Liver (tissue), 3 donors: ENCODE data around the gene MYO7B.

Experiments
- CTCF ChIP-seq: fragments of 150-350 bp; IDR thresholded peaks from 2 replicates; pipeline ENCODE4 v1.5.1; 2017; ENCODE audit warnings: improper control_type of control experiment, low read depth, low read length; ENCODE audit not compliant: missing input control
- EGR1 ChIP-seq, 2 donors: IDR thresholded peaks; 2 replicates each; pipeline ENCODE4 v1.6.1; 2016 to 2018; ENCODE audit warnings: antibody characterized with exemption in 2 of 2, low read depth in 2 of 2
- GABPA ChIP-seq, 2 donors: IDR thresholded peaks in 1 of 2; conservative IDR thresholded peaks in 1 of 2; 2 replicates each; pipeline ENCODE4 v1.6.1; 2016; ENCODE audit warnings: antibody characterized with exemption in 2 of 2, mild to moderate bottlenecking in 1 of 2, moderate library complexity in 1 of 2
- HNF4A ChIP-seq, 2 donors: conservative IDR thresholded peaks; 2 replicates each; pipeline ENCODE4 v1.6.1; 2016; ENCODE audit warnings: antibody characterized with exemption in 2 of 2, mild to moderate bottlenecking in 2 of 2
- JUND ChIP-seq, 2 donors: IDR thresholded peaks; 2 replicates each; pipeline ENCODE4 v1.6.1; 2016; ENCODE audit warnings: antibody characterized with exemption in 2 of 2
- RXRA ChIP-seq, 2 donors: IDR thresholded peaks; 2 replicates each; pipeline ENCODE4 v1.6.1; 2017 to 2018; ENCODE audit warnings: antibody characterized with exemption in 2 of 2, mild to moderate bottlenecking in 1 of 2
- TAF1 ChIP-seq: conservative IDR thresholded peaks from 2 replicates; pipeline ENCODE4 v1.6.1; 2016; ENCODE audit warnings: antibody characterized with exemption, mild to moderate bottlenecking
- donor health status: healthy.
- donor health status: healthy.

GRCh38 chr2:127588241-127588640, 52.8 kb downstream of the MYO7B start:
- TF ChIP-seq CTCF (no peak), HNF4A (conservative IDR thresholded peaks at IDR 0.05) (no peak), TAF1 (no peak), GABPA (IDR thresholded peaks at IDR 0.05 in 1 of 2, conservative IDR thresholded peaks at IDR 0.05 in 1 of 2) (no peak), EGR1 (IDR thresholded peaks at IDR 0.05; ENCODE audit: low read depth in 2 of 2) (no peak), JUND (IDR thresholded peaks at IDR 0.05) (no peak), RXRA (IDR thresholded peaks at IDR 0.05) (no peak)
